Left lobe of liver (tissue), 2 donors: ENCODE measurements around the gene TMEM26. TPM values are rescaled to one million over a fixed set of nuclear protein-coding genes. Genes with fewer than 3 reads are reported as not detected.
"Not testable (repeated sequence)": the region's sequence is repeated elsewhere in the genome, so short reads cannot be mapped to it uniquely, and the experiment has no call there.

Experiments
- ATAC-seq: fragments of 200-7000 bp; cut with Tn5 transposase; one replicate; pipeline ENCODE4 v1.9.1; 2020; ENCODE audit warnings: mild to moderate bottlenecking, moderate library complexity
- DNase-seq: peaks from one replicate; pipeline ENCODE4 v3.0.0-alpha.2; 2020; ENCODE audit warnings: low spot score
- total RNA-seq: library from RNA; stranded (reverse); gene quantifications from one replicate; pipeline ENCODE4 v1.2.1, GENCODE V29; 2021
- donor health status: DM: no; HTN: no; CAD: no; lungs with moderate emphysema.
- donor health status: DM: no; HTN: yes; CAD: no.

TMEM26 gene
- total RNA-seq, 1 donor from 2014 or later = 0.35 TPM

GRCh38 chr10:61404751-61405150, 48.4 kb downstream of the TMEM26 start:
- ATAC-seq = no peak
- DNase-seq = no peak

GRCh38 chr10:61400524-61400923, 52.7 kb downstream of the TMEM26 start:
- DNase-seq = no peak
- no peak for ATAC-seq

GRCh38 chr10:61399406-61399805, 53.8 kb downstream of the TMEM26 start:
- no peak for ATAC-seq
- DNase-seq = no peak

GRCh38 chr10:61398366-61399129, 54.6 kb downstream of the TMEM26 start:
- ATAC-seq (no peak), DNase-seq (no peak)

- ATAC-seq = peak; percentile 72
Measured at GRCh38 chr10:61397175-61397986, 55.8 kb downstream of the TMEM26 start.

GRCh38 chr10:61391281-61391680, 61.9 kb downstream of the TMEM26 start:
- DNase-seq = no peak
- ATAC-seq = no peak

More at GRCh38 chr10:61397175-61397986, 55.8 kb downstream of the TMEM26 start:
- DNase-seq = no peak

GRCh38 chr10:61390851-61391250, 62.3 kb downstream of the TMEM26 start:
- no peak for ATAC-seq

GRCh38 chr10:61389887-61390286, 63.3 kb downstream of the TMEM26 start:
- DNase-seq (no peak), ATAC-seq (no peak)

More at GRCh38 chr10:61390851-61391250, 62.3 kb downstream of the TMEM26 start:
- no peak for DNase-seq

GRCh38 chr10:61388986-61389385, 64.2 kb downstream of the TMEM26 start:
- not testable (repeated sequence) for DNase-seq, ATAC-seq

GRCh38 chr10:61385231-61386001, 67.8 kb downstream of the TMEM26 start:
- DNase-seq (no peak), ATAC-seq (no peak)

- ATAC-seq, DNase-seq: not testable (repeated sequence)
Measured at GRCh38 chr10:61381153-61381552, 72.0 kb downstream of the TMEM26 start.

- DNase-seq = no peak
- no peak for ATAC-seq
Measured at GRCh38 chr10:61378865-61379264, 74.3 kb downstream of the TMEM26 start.

GRCh38 chr10:61376908-61377368, 76.2 kb downstream of the TMEM26 start:
- DNase-seq = no peak
- ATAC-seq = no peak

GRCh38 chr10:61376377-61376776, 76.8 kb downstream of the TMEM26 start:
- ATAC-seq (no peak), DNase-seq (no peak)

- ATAC-seq (no peak), DNase-seq (no peak)
Measured at GRCh38 chr10:61366365-61366764, 86.8 kb downstream of the TMEM26 start.

- DNase-seq (no peak), ATAC-seq (no peak)
Measured at GRCh38 chr10:61364619-61365018, 88.6 kb downstream of the TMEM26 start.

- no peak for DNase-seq
Measured at GRCh38 chr10:61363006-61363405, 90.2 kb downstream of the TMEM26 start.

GRCh38 chr10:61359452-61359851, 93.7 kb downstream of the TMEM26 start:
- ATAC-seq (no peak), DNase-seq (no peak)

More at GRCh38 chr10:61363006-61363405, 90.2 kb downstream of the TMEM26 start:
- no peak for ATAC-seq

- no peak for DNase-seq
- no peak for ATAC-seq
Measured at GRCh38 chr10:61357687-61358086, 95.5 kb downstream of the TMEM26 start.
